ENCODE measurements around the gene GP1BB.

The GP1BB gene

DNA sequence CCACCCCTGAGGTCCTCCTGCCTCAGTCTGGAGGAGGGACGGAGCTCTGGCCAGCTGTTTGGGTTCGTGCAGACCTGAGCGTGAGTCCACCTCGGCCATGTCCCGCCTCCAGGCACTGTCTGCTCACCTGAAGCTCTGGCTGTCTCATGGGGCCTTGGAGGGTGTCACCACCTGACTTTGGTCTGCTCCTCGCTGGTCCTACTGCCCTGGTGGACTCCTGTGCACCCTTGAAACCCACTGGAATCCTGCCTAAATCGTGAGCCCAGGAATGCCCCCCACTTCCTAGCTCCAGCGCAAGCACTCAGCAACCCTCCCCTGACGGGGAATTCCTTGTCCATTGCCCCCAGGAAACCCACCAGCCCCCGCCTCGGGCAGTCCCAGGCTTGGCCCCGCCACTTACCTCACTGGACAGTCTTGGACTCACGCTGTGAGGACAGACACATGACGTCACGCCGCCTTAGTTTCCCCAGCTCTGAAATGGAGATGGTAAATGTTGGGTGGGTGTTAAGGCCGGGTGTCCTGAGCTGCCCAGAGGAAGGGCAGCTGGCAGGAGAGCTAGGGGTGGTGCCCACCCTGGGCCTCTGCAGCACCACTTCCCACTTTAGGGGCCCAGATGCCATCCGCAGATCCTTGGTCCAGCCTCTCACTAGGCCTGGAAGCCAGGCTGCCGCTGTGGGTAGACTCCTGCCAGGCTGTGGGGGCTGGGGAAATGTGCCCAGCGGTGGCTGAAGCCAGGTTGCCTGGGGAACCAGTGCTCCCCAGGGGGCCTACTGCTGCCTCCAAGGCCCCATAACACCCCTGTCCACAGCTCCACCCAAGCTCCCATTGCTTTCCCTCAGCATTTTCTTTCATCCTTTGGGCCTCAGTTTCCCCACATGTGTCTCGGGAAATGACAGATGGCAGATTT is 19.1 kb downstream of the GP1BB start:
- no peak for DNase-seq (ENCODE audit: low read depth in 2 of 2)

DNA sequence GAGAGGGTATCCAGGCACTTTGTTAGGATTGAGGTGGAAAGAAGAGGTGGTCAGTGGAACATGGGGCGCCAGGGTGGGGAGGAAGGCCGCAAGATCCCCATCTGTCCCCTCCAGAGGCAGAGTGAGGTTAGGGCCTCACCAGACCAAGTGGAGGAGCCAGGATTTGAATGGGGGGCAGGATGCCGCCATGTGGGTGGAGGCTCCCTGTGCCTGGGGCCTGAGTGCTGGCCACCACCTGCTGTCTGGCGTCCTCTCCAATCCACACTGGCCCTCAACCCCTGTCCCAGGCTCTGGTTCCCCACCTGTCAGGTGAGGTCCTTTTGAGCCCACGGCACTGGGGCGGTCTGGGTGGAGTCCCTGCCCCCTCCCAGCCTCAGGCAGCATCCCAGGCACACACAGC is 19.7 kb downstream of the GP1BB start:
- no peak for DNase-seq (ENCODE audit: low read depth in 2 of 2)

DNA sequence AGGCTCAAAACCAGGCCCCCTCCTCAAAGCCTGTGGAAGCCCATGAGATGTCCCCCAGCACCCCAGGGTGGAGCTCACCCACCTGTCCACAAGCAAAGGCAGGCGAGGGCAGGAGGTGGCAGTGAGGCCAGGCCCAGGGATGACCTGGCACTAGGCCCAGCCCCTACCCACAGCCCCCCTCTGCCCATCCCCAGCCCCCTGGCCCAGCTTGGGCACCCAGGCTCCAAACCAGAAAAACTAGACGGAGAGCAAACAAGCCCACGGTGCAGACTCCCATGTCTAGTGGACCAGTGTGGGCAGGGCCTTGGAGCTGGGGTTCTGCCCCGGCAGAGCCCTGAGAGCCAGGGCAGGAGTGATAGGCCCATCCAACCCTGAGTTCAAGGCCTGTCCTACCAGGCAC is 20.3 kb downstream of the GP1BB start:
- no peak for DNase-seq (ENCODE audit: low read depth in 2 of 2)

DNA sequence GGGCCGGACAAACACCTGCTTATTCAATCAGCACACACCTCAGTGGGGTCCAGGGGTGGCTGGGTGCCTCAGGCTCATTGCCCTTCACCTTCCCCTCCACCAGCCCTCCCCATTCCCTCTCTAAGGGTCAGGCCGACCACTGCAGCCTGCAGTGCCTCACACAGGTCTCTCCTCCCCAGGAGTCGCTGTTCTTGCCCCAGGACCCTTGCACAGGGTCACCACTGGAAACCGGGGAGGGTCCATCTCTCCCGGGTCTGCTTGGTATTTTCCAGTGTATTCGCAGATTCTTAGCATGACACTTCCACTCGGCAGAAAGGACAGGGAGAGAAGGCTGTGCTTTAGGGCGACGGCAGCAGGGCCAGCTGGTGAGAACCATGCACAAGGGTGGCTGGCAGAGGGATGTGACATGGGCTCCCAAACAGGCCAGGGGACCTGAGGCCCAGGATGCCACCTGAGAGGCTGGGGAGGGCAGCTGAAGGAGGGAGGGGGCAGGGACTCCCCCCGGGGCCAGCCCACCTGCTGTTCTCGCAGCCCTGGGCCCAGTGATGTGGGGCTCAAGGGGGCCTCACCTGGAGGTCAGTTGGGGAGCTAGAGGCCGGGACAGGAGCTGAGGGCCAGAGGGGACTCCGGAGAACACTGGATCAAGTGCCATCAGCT is 21.1 kb downstream of the GP1BB start:
- no peak for DNase-seq (ENCODE audit: low read depth in 2 of 2)

DNA sequence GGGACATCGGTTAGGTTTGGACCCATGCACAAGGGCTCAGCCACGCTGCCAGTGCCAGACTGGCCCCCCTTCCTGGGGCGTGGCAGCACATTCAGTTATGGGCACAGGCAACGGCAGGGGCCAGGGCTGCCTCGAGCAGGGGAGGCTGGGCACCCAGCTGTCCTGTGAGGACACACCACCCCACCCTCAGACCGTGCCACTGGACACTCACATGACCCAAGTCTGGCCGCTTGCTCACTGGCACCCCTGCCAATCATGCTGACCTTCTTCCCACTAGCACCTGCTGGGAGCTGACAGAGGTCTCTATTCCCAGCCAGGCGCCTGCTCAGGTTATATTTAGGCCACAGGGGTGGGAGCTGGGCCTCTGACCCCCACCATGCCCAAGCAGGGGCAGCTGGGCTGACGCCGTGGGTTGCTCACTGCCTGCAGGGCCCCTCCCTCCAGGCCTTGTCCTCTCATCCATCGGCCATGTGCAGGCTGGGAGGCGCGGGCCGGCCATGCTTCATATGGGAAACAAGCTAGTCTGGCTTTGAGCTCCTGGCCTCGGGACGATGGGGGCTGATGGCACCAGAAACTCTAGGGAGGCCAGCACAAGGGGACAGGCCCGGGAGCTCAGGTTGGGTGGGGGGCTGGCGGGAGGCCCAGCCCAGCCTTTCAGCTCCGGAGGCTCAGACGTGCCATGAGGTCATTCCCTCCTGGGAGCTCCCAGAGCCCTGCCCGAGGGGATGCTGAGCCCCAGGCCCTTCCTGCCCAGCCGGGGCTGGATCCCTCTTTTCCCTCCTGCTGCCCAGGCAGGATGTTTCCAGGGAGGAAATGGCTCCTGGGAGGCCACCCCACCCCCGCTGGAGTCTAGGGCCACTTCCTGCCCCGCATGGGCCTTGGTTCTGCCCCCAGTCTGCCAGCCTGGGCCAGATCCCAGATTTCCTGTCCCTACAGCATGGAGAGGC is 22.1 kb downstream of the GP1BB start:
- DNase-seq (ENCODE audit: low read depth in 2 of 2), result no peak

DNA sequence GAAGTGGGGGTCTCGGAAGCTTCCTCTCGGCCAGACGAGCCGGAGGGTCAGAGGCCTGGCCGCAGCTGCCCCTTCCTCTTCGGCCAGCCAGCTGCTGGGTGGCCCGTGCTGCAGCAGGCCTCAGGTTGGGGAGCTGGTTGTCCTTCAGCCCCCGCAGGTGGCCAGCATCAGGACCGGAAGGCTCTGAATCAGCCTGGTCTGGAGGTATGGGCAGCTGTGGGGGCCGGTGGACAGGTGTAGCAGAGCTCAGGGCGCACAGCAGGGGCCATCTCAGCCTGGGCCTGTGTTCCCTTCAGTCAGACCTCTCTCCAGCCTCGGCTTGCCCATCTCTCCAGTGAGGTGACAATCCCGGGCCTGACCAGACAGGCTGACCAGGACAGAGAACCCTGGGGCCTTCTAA is 23.4 kb downstream of the GP1BB start:
- DNase-seq (ENCODE audit: low read depth in 2 of 2), result no peak

DNA sequence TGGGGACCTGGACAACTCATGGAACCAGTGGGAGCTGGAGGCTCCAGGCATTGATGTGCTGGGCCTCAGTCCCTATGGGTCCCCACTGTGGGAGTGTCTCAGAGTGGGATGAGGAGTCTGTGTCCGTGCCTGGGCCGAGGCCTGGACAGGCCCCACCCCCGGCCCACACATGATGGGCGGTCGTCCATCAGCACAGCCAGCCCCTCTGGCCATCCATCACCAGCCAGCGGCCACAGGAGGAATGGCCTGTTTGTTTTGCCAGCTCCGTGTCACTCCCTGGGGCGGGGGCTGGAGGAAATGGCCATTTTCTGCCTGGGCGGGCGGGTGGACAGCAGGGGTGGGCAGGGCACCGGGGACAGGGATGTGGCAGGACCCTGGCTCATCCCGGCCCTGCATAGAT is 24.2 kb downstream of the GP1BB start:
- DNase-seq (ENCODE audit: low read depth in 2 of 2), result no peak

DNA sequence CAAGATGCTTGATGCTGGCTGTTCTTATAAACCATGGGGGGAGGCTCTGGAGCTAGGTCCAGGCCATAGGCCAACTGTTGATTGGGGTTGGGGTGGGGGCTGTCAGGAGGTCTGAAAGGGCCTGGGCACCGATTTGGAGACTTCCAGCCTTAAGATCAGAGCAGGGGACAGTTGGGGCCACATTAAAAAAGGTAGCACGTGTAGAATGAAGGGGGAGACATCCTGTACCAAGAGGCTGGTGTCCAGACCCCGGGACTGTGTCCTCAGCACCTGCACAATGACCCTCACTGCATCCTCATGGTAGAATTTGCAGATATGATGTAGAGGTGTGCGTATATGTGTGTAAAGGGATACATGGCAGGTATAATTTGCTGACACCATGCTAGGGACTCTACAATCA is 24.8 kb downstream of the GP1BB start:
- DNase-seq (ENCODE audit: low read depth in 2 of 2), result no peak

DNA sequence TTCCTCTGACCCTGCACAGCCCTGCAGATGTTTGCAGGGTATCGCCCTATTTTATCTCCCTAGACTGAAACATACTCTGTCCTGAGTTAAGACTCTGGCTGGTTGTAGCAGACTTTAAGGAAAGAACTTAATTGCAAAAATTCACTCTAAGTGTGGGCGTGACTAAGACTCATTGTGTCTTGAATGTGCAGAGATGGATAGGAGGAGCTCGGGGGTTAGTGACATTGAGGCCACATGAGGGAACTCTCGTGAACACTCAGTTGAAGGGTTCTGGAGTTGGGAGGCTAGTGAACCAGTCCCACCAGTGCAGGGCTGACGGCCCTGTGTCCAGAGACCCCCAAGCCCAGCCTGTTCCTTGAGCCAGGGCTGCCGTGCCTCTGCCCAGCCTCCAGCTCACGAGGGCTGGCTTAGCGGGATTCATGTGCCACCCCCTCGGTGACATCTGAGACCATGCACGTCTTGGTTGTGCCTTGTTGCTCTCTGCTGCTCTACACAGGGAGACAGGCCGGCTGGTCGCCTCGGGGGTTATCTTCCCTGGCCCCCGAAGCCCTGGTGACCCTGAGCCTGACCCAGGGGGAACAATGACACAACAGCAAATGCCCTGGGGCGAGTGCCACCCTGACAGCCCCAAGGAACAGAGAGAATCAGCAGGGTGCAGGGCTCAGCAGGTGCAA is 25.8 kb downstream of the GP1BB start:
- DNase-seq (ENCODE audit: low read depth in 2 of 2), result no peak

DNA sequence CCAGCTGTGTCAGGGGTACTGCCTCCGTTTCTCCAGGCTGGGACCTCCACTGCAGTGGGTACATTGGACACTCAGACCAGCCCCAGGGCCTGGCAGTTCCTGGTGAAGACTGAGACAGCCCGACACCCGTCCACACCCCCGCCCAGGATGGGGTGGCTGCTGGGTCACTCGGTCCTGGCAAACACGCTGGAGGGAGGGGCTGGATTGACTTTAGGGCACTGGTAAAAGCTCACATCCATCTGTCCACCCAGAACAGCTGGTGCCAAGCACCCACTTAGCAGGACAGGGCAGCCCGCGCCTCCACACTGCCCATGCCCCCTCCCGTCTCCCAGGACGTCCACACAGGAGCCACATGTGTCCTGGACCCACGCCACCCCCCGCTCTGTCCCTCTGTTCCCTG is 26.5 kb downstream of the GP1BB start:
- DNase-seq (ENCODE audit: low read depth in 2 of 2), result no peak

DNA sequence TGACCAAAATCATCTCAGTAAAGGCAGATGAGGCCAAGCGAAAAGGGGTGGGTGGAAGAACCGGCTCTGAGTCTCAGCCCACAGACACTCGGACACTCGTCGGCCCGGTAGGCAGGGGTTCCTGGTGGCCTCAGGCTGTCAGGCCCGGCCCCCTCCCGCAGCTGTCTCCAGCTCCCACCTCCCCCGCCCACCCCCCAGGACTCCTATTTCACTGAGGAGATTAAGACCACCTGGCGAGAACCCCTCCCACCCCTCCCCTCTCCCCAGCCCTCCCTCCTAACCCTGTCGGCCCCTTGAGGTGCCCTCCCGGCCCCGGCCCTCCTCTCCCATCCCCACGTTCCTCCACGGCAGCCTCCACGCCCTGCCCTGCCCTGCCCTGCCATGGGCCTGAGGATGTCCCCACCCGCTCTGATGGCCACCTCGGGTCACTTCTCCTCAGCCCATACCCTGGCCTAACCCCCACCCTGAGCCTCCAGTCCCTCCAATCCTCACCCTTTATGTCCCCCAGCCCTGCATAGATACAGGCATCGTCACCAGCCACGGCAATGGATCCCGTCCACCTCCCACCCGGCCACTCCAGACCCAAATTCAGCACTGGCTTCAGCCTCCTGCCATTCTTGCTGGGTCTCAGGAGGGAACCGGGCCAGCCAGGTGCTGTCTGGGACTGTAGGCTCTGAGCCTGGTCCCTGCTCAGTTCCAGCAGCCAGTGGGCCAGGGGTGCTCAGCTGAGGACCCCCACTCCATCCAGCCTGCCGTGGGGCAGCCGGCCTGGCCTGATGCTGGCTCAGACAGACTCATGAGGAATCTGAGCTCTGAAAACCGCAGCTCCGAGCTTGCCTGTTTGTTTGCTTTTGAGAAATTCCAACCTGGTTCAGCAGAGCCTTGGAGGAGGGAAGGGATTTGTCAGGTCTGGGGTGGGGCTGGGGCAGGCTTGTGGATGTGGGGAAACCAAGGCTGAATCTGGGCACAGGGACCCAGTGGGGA is 27.5 kb downstream of the GP1BB start:
- DNase-seq (ENCODE audit: low read depth in 2 of 2), result no peak

DNA sequence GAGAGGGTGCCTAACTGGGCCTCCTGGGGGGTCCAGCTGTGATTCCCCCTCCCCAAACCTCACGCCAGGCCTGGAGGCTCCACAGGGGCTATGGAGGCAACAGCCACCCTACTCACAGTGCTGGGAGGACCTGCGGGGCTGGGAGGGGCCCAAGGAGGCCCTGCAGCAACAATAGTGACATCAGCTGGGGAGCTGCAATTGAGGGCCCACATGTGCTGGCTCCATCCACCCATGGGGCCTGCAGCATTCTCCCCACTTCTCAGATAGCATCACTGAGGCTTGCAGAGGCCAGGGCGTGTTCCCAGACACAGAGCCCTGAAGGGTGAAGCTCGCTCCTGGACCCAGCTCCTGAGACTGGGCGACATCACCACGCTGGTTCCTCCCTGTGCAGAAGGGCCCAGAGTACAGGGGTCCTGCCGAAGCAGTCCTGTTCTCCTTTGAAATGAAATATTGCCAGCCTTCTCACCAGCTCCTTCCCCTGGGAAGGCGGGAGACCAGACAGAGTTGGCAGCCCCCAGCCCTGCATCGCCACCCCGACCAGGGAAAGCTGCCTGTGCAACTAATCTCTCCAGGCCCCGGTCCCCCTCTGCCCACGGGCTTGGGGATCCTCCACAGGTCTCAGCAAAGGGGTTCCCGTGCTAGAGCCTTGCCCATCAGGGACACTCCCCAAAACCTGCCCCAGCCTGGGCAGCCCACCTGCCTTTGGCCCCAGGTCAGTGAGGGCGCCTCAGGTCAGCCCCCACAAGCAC is 28.3 kb downstream of the GP1BB start:
- no peak for DNase-seq (ENCODE audit: low read depth in 2 of 2)

DNA sequence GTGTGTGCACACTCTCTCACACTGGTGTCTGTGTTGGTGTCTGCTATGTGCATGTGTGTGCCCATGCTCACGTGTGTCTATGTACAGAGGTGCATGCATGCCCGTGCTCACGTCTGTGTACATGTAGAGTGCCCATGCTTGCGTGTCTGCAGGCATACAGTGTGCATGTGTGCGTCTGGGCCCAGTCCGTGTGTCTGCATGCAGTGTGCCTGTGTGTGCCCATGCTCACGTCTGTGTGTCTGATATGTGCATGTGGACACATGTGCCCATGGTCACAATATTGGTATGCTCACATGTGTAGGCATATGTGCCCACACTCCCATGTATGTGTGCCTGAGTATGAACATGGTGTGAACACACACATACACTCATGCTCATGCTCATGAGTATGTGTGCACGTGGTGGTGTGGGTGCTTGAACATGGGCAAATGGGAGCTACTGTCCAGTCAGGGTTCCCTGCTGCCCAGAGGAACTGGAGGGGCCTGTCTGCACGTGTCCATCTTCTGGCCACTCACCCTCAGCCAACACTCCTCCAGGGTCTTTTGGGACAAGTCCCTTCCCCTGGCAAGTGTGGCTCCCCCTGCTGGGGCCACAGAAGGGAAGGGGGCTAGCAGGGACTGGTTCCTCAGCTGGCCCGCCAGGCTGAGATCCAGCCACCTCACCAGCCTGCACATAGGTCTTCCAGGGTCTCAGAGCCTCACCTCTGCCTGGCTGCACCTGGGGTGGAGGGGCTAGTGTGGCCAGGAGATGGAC is 29.9 kb downstream of the GP1BB start:
- no peak for DNase-seq (ENCODE audit: low read depth in 2 of 2)

DNA sequence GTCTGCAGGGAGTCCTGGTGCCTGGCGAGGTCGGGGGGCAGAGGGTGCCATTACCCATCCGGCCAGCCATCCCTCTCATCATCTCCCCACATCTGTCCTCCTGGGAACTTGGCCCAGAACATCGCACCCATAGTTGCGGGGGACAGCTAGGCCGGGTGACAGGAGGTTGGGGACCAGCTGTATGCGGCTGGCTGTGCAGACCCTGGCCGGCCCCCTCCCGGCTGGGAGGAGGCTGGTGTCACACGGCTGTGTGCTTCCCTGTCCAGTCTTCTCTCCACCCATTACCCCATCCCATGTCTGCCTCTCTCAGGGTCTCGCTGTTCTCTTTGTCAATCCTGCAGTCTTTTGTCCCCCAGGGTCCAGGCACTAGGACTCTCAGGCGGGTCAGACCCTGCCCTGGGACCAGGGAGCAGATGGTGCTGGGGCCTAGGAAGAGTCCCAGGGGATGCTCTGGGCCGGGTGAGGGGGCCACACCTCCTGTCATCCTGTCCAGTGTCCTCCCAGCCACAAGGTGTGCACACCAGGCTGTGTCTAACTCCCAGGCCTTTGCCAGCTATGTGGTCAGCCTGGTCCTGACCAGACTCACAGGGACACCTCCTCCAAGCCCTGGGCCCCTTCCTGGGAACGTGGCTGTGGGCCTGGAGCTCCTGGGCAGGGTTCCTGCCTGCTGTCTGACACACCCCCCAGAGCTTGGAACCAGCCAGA is 30.8 kb downstream of the GP1BB start:
- no peak for DNase-seq (ENCODE audit: low read depth in 2 of 2)

DNA sequence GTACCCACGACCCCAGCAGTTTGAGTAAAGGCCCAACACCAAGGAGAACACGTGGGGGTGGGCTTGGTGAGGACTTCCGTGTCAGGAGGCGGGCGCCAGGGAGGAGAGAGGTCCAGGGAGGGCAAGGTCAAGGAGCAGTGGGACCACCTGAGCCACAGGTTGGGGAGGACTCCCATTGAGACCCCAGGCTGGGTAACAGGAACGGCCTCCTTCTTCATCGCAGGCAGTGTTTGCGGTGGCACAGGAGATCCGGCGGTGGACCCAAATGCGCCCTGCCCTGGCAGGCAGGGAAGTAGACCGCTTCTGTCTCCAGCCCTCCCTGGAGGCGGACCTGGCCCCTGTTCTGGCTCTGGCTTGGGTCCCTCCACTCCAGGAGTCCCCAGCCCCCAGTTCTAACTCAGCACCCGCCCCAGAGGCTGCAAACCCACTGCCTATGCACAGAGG is 31.4 kb downstream of the GP1BB start:
- DNase-seq (ENCODE audit: low read depth in 2 of 2), result no peak

DNA sequence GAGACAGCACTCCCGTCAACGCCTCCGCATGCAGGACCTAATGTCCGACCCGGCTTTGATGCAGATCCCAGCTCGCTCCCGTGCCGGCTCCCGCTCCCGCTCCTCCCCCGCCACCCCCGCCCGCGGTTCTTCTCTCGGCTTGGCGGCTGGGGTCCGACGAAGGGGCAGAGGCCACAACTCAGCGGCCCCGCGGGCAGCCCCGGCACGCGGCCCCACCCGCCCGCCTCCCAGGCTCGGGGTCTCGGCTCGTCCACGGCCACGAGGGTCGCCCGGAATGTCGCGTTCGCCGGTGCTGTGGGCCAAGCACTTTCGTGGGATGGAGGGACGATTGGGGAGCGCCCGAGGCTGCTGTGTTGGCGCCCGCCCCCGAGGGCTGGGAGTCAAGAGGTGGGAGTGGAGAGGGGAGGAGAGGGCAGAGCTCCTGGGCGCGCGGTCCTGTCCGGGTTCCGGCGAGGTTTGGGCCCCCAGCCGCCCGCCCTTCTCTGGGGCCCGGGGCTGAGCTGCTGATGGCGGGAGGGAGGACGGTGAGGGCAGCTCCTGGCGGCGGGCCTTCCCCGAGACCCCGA is 31.9 kb downstream of the GP1BB start:
- no peak for DNase-seq (ENCODE audit: low read depth in 2 of 2)

DNA sequence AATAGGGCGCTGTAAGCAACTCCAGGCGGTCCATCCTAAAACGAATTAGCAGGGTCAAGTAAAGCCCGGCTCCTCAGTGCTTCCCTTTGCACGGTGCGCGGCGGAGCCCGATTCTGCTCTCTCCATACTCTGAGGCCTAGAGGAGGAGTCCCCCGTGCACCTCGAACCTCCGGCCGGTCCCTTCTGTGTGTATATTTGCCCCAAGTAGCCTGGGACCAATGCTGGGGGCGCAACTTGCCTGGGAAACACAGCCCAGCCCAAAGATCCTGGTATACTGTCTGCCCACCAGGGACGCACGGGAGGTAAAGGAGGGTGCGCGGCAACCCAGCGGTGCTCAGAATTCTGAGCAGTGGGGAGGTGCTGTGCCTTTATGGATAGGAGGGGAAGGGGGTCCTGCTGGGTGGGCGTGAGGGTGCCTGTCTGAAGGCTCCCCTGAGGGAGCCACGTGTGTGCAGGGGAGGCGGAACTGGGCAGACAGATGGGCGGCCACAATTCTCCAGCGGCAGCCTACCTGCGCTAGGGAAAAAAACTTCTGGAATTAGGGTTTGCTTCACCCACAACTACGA is 32.5 kb downstream of the GP1BB start:
- no peak for DNase-seq (ENCODE audit: low read depth in 2 of 2)
